HUES48 (cell line): ENCODE measurements around the gene ADD3.
"Not testable (repeated sequence)": the region's sequence is repeated elsewhere in the genome, so short reads cannot be mapped to it uniquely, and the experiment has no call there.

Source experiments
- H3K27ac ChIP-seq: one replicate; pipeline ENCODE4 v1.7.0; 2013; ENCODE audit warnings: low read depth, low read length, inconsistent platforms
- H3K27me3 ChIP-seq: 2 replicates; pipeline ENCODE4 v1.6.1; 2013; ENCODE audit warnings: mild to moderate bottlenecking, low read length; ENCODE audit not compliant: control insufficient read depth, insufficient read depth
- H3K36me3 ChIP-seq: 2 replicates; pipeline ENCODE4 v1.6.1; 2013; ENCODE audit warnings: low read length; ENCODE audit not compliant: control insufficient read depth, insufficient read depth
- H3K4me1 ChIP-seq: 2 replicates; pipeline ENCODE4 v1.6.1; 2013; ENCODE audit warnings: mild to moderate bottlenecking, low read length; ENCODE audit not compliant: control insufficient read depth, insufficient read depth
- H3K4me3 ChIP-seq: 2 replicates; pipeline ENCODE4 v1.5.1; 2013; ENCODE audit warnings: mild to moderate bottlenecking, low read depth, low read length
- H3K9ac ChIP-seq: 2 replicates; pipeline ENCODE4 v1.6.1; 2013; ENCODE audit warnings: mild to moderate bottlenecking, low read depth, low read length, moderate library complexity
- H3K9me3 ChIP-seq: 2 replicates; pipeline ENCODE4 v1.6.1; 2013; ENCODE audit warnings: low read length; ENCODE audit not compliant: control insufficient read depth, insufficient read depth

ADD3 gene

DNA sequence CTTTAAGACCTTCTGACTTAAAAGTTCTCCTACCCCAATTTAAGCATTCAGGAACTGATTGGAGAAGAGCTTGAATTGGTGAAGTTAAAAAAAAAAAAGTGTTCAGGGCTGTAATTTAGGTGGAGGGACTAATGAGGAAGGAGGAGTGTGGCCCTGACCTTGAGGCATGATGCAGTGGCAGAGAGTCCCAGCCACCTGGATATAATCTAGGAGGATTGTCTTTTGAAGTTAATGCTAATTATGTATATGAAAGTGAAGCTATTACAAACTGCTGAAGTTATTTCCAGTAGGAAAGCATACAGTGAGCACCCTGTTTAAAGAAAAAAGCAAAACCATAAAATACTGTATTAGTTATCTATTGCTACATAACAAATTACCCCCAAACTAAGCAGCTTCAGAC, 31.5 kb downstream of the ADD3 start:
- Histone ChIP-seq H3K4me1 (peaks cover 28% of the 10 kb centered on the region), H3K27me3 (no peaks in the 10 kb centered on the region), H3K4me3 (no peak overlapping the region), H3K9ac (no peak overlapping the region), H3K27ac (no peak overlapping the region), H3K36me3 (no peaks in the 10 kb centered on the region), H3K9me3 (no peaks in the 10 kb centered on the region)

DNA sequence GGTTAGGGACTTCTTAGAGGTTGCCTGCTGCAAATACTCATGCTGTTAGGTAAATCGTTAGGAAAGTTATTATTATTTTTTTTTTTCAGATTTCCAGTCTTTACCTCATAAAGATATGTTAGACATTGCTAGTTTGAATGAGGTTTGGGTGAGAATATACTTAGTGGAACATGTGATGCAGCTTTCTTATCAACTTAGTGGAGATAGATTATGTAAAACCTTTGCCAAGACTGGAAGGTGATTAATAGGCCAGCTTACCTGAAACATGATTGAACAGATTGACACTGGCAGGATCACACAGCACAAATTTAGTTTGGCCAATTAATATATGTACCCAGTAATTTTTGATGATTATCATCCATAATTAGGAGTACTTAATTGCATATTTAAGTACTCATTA, 32.3 kb downstream of the ADD3 start:
- Histone ChIP-seq H3K9ac (no peak overlapping the region), H3K36me3 (no peaks in the 10 kb centered on the region), H3K27ac (no peak overlapping the region)

DNA sequence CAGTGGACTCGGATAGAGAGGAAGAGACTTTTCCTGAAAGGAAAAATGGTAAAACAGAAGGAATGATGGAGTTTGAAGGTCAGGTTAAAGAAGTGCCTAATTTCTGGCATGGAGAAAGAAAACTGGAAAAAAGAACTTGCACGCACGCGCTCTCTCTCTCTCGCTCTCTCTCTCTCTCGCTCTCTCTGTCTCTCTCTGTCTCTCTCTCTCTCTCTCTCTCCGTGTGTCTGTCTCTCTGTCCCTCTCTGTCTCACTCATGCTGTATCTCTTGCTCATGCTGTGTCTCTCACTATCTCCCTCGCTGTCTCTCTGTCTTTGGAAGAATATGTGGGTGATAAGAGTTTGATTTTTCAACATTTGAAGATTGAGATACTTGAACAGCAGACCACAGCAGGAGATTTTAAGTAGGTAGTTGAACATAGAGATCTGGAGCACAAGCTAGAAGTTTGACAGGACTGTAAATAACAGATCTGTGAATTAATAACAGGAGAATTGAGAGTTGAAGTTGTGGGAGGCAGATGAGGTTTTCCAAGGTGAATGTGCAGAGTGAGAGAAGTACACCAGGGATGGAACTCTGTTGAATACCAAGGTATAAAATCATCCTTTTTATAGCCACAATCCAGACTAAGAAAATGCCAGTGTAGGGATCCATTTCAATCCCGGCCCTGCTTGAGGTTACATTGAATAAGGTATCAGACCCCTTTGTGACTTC, 33.1 kb downstream of the ADD3 start:
- Histone ChIP-seq H3K4me1 (peaks cover 25% of the 10 kb centered on the region), H3K9me3 (no peaks in the 10 kb centered on the region), H3K36me3 (no peaks in the 10 kb centered on the region), H3K27ac (peak overlapping the region; percentile 14), H3K9ac (no peak overlapping the region), H3K4me3 (no peak overlapping the region), H3K27me3 (no peaks in the 10 kb centered on the region)

More for the DNA sequence above, 32.3 kb downstream of the ADD3 start:
- Histone ChIP-seq H3K9me3 (no peaks in the 10 kb centered on the region), H3K4me1 (peaks cover 25% of the 10 kb centered on the region), H3K4me3 (no peak overlapping the region), H3K27me3 (no peaks in the 10 kb centered on the region)

DNA sequence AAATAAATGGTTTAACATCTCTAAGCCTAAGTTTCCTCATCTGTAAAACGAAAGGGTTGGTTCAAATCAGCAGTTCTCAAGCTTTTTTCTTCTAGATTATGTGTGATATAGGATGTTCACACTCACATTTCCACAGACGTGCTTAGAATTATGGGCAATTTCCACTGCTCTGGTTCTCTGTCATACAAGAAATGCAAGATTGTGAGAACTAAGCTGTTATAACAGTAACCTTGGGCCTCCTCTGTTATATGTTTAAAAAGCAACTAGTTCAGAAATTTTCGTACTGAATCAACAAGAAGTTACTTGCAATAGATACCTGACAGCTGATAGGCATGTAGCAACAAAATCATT, 33.7 kb downstream of the ADD3 start:
- Histone ChIP-seq H3K9ac (no peak overlapping the region), H3K27me3 (no peaks in the 10 kb centered on the region), H3K27ac (peak overlapping the region; percentile 14), H3K9me3 (no peaks in the 10 kb centered on the region), H3K36me3 (no peaks in the 10 kb centered on the region), H3K4me3 (no peak overlapping the region), H3K4me1 (peaks cover 25% of the 10 kb centered on the region)

DNA sequence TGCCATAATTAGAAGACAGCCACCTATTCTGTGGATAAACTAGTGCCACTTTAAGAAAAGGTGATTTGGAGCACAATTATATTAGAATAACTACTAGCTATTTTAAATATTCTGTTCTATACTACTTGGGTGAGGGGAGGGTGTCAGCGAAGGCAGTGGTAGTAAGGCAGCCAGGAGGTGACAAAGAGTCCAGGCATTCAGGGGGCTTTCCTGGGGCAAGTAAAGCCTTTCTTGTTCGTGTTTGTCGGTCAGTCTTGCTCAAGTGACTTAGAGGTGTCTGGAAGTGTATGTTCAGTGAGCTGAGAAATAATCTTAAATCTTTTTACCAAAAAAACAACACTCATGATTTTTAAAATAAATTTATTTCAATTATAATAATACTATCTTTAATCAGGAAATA, 34.4 kb downstream of the ADD3 start:
- Histone ChIP-seq H3K9me3 (peaks cover 1% of the 10 kb centered on the region; the same call in 1 of the 2 replicates), H3K36me3 (no peaks in the 10 kb centered on the region), H3K4me3 (no peak overlapping the region), H3K4me1 (peaks cover 25% of the 10 kb centered on the region), H3K27me3 (no peaks in the 10 kb centered on the region), H3K9ac (no peak overlapping the region), H3K27ac (no peak overlapping the region)

DNA sequence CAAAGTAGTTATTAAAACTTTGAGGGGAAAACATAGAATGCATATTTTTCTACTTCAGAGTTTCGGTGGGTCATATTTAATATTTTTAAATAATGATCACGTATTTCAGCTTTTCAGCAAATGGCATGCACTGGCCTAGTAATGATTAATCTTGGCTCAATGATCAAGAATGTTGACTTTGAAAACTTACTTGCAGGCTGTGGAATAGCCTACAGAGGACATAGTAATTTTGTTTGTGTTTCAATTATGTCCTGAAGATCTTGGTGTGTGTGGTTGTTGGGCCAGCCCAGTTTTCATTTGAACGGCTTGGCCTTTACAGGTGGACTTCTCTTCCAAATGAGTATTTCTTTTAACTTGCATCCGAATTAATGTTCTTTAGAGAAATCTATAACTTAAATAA, 35.1 kb downstream of the ADD3 start:
- H3K4me3 ChIP-seq = no peak overlapping the region
- H3K27ac ChIP-seq = no peak overlapping the region
- H3K36me3 ChIP-seq = no peaks in the 10 kb centered on the region
- H3K9ac ChIP-seq = no peak overlapping the region
- H3K9me3 ChIP-seq = peaks cover 7% of the 10 kb centered on the region
- H3K4me1 ChIP-seq = peaks cover 25% of the 10 kb centered on the region
- H3K27me3 ChIP-seq = no peaks in the 10 kb centered on the region

DNA sequence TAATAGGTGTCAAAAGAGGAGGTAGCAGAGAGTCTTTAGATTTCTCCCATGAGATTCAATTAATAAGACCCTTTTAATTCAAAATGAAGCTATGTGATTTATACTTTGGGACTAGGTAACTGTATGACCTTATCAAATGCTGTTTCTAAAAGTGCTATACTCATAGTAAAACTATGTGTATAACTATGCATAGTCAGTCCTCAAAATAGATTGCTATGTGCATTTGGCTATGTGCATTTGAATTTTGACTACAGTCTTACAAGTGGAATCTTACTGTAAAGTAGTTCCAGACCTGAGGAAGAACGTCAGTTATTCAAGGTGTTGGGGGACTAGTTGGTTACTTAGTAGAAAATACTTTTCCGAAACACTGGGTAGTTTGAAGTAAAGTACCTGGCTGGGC, 36.9 kb downstream of the ADD3 start:
- no peak overlapping the region for H3K27ac ChIP-seq
- H3K27me3 ChIP-seq = no peaks in the 10 kb centered on the region
- H3K4me1 ChIP-seq = peaks cover 10% of the 10 kb centered on the region; the same call in 1 of the 2 replicates
- no peaks in the 10 kb centered on the region; the same call in 1 of the 2 replicates for H3K36me3 ChIP-seq
- H3K9ac ChIP-seq = no peak overlapping the region
- no peak overlapping the region for H3K4me3 ChIP-seq
- peaks cover 15% of the 10 kb centered on the region for H3K9me3 ChIP-seq

DNA sequence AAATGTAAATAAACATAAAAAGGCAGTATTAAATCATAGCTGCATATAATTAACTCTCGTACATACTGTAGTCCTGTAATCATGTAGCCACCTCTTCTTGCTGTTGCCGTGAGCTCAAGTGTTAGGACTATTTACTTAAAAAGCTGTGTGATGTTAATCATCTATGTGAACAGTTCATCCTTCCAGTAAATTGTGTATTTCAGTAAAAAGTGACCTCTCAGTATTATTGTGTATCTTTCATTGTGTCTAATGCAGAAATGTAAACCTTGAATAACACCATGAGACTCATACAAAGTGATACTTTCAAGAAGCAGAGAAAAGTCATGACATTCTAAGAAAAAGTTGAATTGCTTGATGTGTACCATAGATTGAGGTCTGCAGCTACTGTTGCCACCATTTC, 38.0 kb downstream of the ADD3 start:
- Histone ChIP-seq H3K36me3 (no peaks in the 10 kb centered on the region; the same call in 1 of the 2 replicates), H3K4me3 (no peak overlapping the region), H3K9me3 (peaks cover 15% of the 10 kb centered on the region)

DNA sequence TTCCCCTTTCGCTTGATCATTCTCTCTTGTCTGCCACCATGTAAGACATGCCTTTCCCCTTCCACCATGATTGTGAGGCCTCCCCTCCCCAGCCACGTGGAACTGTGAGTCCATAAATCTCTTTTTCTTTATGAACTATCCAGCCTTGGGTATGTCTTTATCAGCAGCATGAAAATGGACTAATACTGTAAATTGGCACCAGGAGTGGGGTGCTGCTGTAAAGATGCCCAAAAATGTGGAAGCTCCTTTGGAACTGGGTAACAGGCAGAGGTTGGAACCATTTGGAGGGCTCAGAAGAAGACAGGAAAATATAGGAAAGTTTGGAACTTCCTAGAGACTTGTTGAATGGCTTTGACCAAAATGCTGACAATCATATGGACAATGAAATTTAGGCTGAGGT, 40.4 kb downstream of the ADD3 start:
- H3K27ac ChIP-seq, H3K4me1 ChIP-seq, H3K27me3 ChIP-seq, H3K9ac ChIP-seq, H3K36me3 ChIP-seq, H3K4me3 ChIP-seq: not testable (repeated sequence)
- H3K9me3 ChIP-seq = peaks cover 15% of the 10 kb centered on the region

More for the DNA sequence above, 38.0 kb downstream of the ADD3 start:
- Histone ChIP-seq H3K27ac (no peak overlapping the region), H3K9ac (no peak overlapping the region), H3K27me3 (no peaks in the 10 kb centered on the region), H3K4me1 (peaks cover 9% of the 10 kb centered on the region; the same call in 1 of the 2 replicates)

DNA sequence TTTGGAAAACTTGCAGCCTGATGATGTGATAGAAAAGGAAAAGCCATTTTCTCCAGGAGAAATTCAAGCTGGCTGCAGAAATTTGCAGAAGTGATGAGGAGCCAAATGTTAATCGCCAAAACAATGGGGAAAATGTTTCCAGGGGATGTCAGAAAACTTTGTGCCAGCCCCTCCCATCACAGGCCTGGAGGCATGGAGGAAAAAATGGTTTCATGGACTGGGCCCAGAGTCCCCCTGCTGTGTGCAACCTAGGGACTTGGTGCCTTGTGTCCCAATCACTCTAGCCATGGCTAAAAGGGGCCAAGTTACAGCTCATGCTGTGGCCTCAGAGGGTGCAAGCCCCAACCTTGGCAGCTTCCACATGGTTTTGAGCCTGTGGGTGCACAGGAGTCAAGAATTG, 41.0 kb downstream of the ADD3 start:
- no peak overlapping the region for H3K27ac ChIP-seq
- H3K27me3 ChIP-seq = no peaks in the 10 kb centered on the region
- no peaks in the 10 kb centered on the region; the same call in 1 of the 2 replicates for H3K36me3 ChIP-seq
- H3K4me3 ChIP-seq = no peak overlapping the region
- H3K9me3 ChIP-seq = peaks cover 15% of the 10 kb centered on the region
- no peaks in the 10 kb centered on the region for H3K4me1 ChIP-seq
- H3K9ac ChIP-seq = no peak overlapping the region

DNA sequence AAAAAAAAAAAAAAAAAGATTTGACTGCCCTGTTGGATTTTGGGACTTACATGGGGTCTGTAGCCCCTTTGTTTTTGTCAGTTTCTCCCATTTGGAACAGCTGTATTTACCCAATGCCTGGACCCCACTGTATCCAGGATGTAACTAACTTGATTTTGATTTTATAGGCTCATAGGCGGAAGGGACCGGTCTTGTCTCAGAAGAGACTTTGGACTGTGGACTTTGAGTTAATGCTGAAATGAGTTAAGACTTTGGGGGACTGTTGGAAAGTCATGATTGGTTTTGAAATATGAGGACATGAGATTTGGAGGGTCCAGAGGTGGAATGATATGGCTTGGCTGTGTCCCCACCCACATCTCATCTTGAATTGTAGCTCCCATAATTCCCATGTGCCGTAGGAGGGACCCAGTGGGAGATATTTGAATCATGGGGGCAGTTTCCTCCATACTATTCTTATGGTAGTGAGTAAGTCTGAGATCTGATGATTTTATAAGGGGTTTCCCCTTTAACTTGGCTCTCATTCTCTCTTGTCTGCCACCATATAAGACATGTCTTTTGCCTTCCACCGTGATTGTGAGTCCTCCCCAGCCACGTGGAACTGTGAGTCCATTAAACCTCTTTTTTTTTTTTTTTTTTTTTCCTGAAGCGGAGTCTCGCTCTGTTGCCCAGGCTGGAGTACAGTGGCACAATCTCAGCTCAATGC, 42.3 kb downstream of the ADD3 start:
- not testable (repeated sequence) for H3K4me3 ChIP-seq, H3K27ac ChIP-seq
- peaks cover 15% of the 10 kb centered on the region for H3K9me3 ChIP-seq

More for the DNA sequence above, 42.3 kb downstream of the ADD3 start:
- not testable (repeated sequence) for H3K27me3 ChIP-seq, H3K36me3 ChIP-seq, H3K9ac ChIP-seq, H3K4me1 ChIP-seq
